GM18861 (cell line): Measurements from ENCODE around the gene LINGO3.

ENCODE experiments used
- ATAC-seq: cut with Tn5 transposase; IDR thresholded peaks from one replicate; pipeline ENCODE4 v1.9.1; 2021; ENCODE audit not compliant: unreplicated experiment

Gene LINGO3

GRCh38 chr19:2327773-2328400, 19.9 kb upstream of the LINGO3 start:
- no peak for ATAC-seq

- ATAC-seq, result no peak
These were observed 18.9 kb upstream of the LINGO3 start for GRCh38 chr19:2326699-2327360.

- ATAC-seq, result no peak
These were observed 17.5 kb upstream of the LINGO3 start for GRCh38 chr19:2325281-2326046.

GRCh38 chr19:2324220-2324948, 16.4 kb upstream of the LINGO3 start:
- no peak for ATAC-seq

- no peak for ATAC-seq
These were observed 15.8 kb upstream of the LINGO3 start for GRCh38 chr19:2323707-2324106.

- ATAC-seq, result no peak
These were observed 13.8 kb upstream of the LINGO3 start for GRCh38 chr19:2321565-2322283.

GRCh38 chr19:2320939-2321338, 13.0 kb upstream of the LINGO3 start:
- no peak for ATAC-seq

GRCh38 chr19:2320049-2320448, 12.1 kb upstream of the LINGO3 start:
- no peak for ATAC-seq

GRCh38 chr19:2319551-2319950, 11.6 kb upstream of the LINGO3 start:
- ATAC-seq, result no peak

GRCh38 chr19:2318923-2319322, 11.0 kb upstream of the LINGO3 start:
- ATAC-seq, result no peak

GRCh38 chr19:2317756-2318155, 9.8 kb upstream of the LINGO3 start:
- ATAC-seq, result no peak

GRCh38 chr19:2317300-2317699, 9.3 kb upstream of the LINGO3 start:
- no peak for ATAC-seq

- no peak for ATAC-seq
These were observed 7.9 kb upstream of the LINGO3 start for GRCh38 chr19:2315818-2316353.

- ATAC-seq, result no peak
These were observed 7.3 kb upstream of the LINGO3 start for GRCh38 chr19:2315121-2315817.

- ATAC-seq, result no peak
These were observed 5.0 kb upstream of the LINGO3 start for GRCh38 chr19:2312820-2313501.

GRCh38 chr19:2311093-2311492, 3.1 kb upstream of the LINGO3 start:
- no peak for ATAC-seq

- no peak for ATAC-seq
These were observed 1.9 kb upstream of the LINGO3 start for GRCh38 chr19:2309734-2310362.

GRCh38 chr19:2307518-2308012, 389 bp downstream of the LINGO3 start:
- no peak for ATAC-seq

- ATAC-seq, result no peak
These were observed 983 bp downstream of the LINGO3 start for GRCh38 chr19:2306971-2307370.
